CD4-positive, CD25-positive, alpha-beta regulatory T cell (primary cell): Measurements from ENCODE around the gene TNK2. TPM values are rescaled to one million over a fixed set of nuclear protein-coding genes. Genes with fewer than 3 reads are reported as not detected.

ENCODE experiments used
- ATAC-seq, 2 donors: fragments of 150-1000 bp; cut with Tn5 transposase; one replicate each; pipeline ENCODE4 v1.10.0; 2021; ENCODE audit warnings: low read depth in 2 of 2, moderate number of reproducible peaks in 2 of 2, moderate library complexity in 1 of 2
- DNase-seq, 3 donors: peaks; one replicate each; pipeline versions ENCODE4 v3.0.0 to v3.0.0-alpha.2; 2012 to 2022; ENCODE audit warnings: mixed read lengths in 1 of 3
- H3K27ac ChIP-seq: one replicate; pipeline ENCODE4 v1.7.0; 2013; ENCODE audit warnings: mild to moderate bottlenecking, low read length; ENCODE audit not compliant: insufficient read depth, poor library complexity, severe bottlenecking
- H3K27me3 ChIP-seq: one replicate; pipeline ENCODE4 v1.7.0; 2013; ENCODE audit warnings: low read length; ENCODE audit not compliant: control insufficient read depth, insufficient read depth
- H3K36me3 ChIP-seq: one replicate; pipeline ENCODE4 v1.7.0; 2013; ENCODE audit warnings: mild to moderate bottlenecking, low read length, moderate library complexity; ENCODE audit not compliant: control insufficient read depth, insufficient read depth
- H3K4me1 ChIP-seq: 2 replicates; pipeline ENCODE4 v1.7.0; 2013; ENCODE audit warnings: mild to moderate bottlenecking, low read length; ENCODE audit not compliant: insufficient read depth, control insufficient read depth, poor library complexity, severe bottlenecking
- H3K4me3 ChIP-seq: one replicate; pipeline ENCODE4 v1.7.0; 2013; ENCODE audit warnings: low read depth, mild to moderate bottlenecking, low read length, moderate library complexity
- H3K9me3 ChIP-seq, 2 experiments: 1 replicate in 1 of 2; 2 replicates in 1 of 2; pipeline ENCODE4 v1.7.0; 2013; ENCODE audit warnings: low read length in 2 of 2, mild to moderate bottlenecking in 1 of 2, moderate library complexity in 1 of 2; ENCODE audit not compliant: control insufficient read depth in 2 of 2
- H3K27ac Mint-ChIP-seq, 3 donors: one replicate each; pipeline ENCODE4 v1.8.0; 2020 to 2022; ENCODE audit warnings: mild to moderate bottlenecking in 3 of 3, mixed read lengths in 3 of 3, moderate library complexity in 2 of 3
- H3K27me3 Mint-ChIP-seq: one replicate; pipeline ENCODE4 v1.8.0; 2022; ENCODE audit warnings: mild to moderate bottlenecking, mixed read lengths
- H3K36me3 Mint-ChIP-seq: one replicate; pipeline ENCODE4 v1.8.0; 2020; ENCODE audit warnings: mixed read lengths
- H3K4me1 Mint-ChIP-seq, 4 donors: one replicate each; pipeline ENCODE4 v1.8.0; 2020 to 2022; ENCODE audit warnings: mixed read lengths in 4 of 4, mild to moderate bottlenecking in 1 of 4
- H3K4me3 Mint-ChIP-seq, 4 donors: one replicate each; pipeline ENCODE4 v1.8.0; 2020 to 2022; ENCODE audit warnings: mild to moderate bottlenecking in 4 of 4, mixed read lengths in 4 of 4, moderate library complexity in 3 of 4
- H3K9me3 Mint-ChIP-seq, 7 donors: one replicate each; pipeline ENCODE4 v1.8.0; 2020 to 2022; ENCODE audit warnings: mixed read lengths in 7 of 7, mild to moderate bottlenecking in 3 of 7, moderate library complexity in 2 of 7
- polyA plus RNA-seq, 4 donors: library from polyadenylated mRNA; unstranded; fragments of 300-500 nt; fragmentation: Illumina TruSeq; gene quantifications; one replicate each; pipeline ENCODE4 v1.2.3, GENCODE V29; 2021
- total RNA-seq: library from RNA; stranded (reverse); gene quantifications from one replicate; pipeline ENCODE4 v1.2.3, GENCODE V29; 2022

Gene TNK2
- total and polyA plus RNA-seq, 5 donors from 2014 or later: 0.93 to 139 (median 2.1) TPM

- H3K9me3 Mint-ChIP-seq: no peaks in the 10 kb centered on the region
Measured at GRCh38 chr3:195895861-195896360, 12.4 kb downstream of the TNK2 start.

DNA sequence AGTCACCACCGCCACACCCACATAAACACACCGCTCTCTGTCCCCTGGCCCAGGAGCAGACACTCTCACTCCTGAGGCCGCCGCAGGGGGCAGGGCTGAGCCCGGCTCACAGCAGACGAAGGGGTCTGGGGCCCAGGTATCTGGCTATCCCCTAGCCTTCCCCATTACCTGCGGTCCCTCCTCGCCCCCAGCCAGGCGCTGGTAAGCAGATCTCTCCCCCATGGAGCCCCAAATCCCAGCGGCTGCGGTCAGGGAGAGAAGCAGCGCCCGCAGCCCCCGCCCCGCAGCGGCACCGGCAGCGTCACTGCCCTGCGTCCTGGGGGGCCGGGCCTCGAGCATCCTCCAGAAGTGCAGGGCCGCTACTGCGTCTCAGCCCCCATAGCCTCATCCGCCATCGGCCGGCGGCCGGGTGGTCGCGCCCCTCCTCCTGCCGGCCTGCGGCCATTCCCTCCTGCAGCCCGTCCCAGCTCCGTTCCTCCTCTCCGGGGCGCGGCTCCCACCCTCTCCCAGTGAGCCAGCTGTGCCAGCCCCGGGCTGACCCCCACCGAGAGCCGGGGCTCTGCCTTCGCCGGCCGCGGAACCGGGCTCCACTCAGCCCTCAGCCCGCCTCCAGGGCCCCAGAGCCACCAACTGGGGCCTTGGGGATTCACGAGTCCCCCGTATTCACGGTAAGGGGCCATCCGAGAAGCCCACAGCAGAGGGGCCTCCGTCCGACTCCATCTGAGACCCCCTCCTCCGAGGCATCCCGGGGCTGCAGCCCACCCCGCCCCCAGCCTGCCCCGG lies 13.1 kb downstream of the TNK2 start:
- Mint-ChIP-seq H3K9me3 (no peaks in the 10 kb centered on the region), H3K36me3 (no peaks in the 10 kb centered on the region), H3K27me3 (no peaks in the 10 kb centered on the region), H3K27ac (peak overlapping the region; percentile 95 to 96 (median 95)), H3K4me1 (peaks cover 5 to 53% (median 34%) of the 10 kb centered on the region in 4 donors), H3K4me3 (peak overlapping the region; percentile 94 to 96 (median 94))
- ATAC-seq (peak; percentile 66 to 70), DNase-seq (peak; percentile 59 to 78 (median 72))
- no peaks in the 10 kb centered on the region for H3K9me3 ChIP-seq
- H3K36me3 ChIP-seq: no peaks in the 10 kb centered on the region
- H3K27ac ChIP-seq: peak overlapping the region; percentile 86
- H3K27me3 ChIP-seq: no peaks in the 10 kb centered on the region
- peaks cover 49% of the 10 kb centered on the region for H3K4me1 ChIP-seq
- H3K4me3 ChIP-seq: peak overlapping the region; percentile 68

More at GRCh38 chr3:195895861-195896360, 12.4 kb downstream of the TNK2 start:
- no peaks in the 10 kb centered on the region for H3K27me3 ChIP-seq
- peak; percentile 65 to 87 (median 76) for DNase-seq
- Mint-ChIP-seq H3K27ac (peak overlapping the region; percentile 90 to 97 (median 91)), H3K4me3 (peak overlapping the region; percentile 88 to 96 (median 94)), H3K27me3 (no peaks in the 10 kb centered on the region), H3K4me1 (peaks cover 5 to 56% (median 38%) of the 10 kb centered on the region in 4 donors), H3K36me3 (no peaks in the 10 kb centered on the region)
- no peaks in the 10 kb centered on the region for H3K36me3 ChIP-seq
- H3K4me3 ChIP-seq: peak overlapping the region; percentile 44
- H3K4me1 ChIP-seq: peaks cover 56% of the 10 kb centered on the region
- no peaks in the 10 kb centered on the region for H3K9me3 ChIP-seq
- H3K27ac ChIP-seq: peak overlapping the region; percentile 86
- ATAC-seq: peak; percentile 77 to 78

GRCh38 chr3:195893916-195894465 lies 14.4 kb downstream of the TNK2 start:
- H3K9me3 ChIP-seq: no peaks in the 10 kb centered on the region
- Mint-ChIP-seq H3K4me1 (peaks cover 5 to 45% (median 31%) of the 10 kb centered on the region in 4 donors), H3K9me3 (no peaks in the 10 kb centered on the region), H3K4me3 (peak overlapping the region; percentile 73 to 96 (median 94)), H3K27me3 (no peaks in the 10 kb centered on the region), H3K36me3 (no peaks in the 10 kb centered on the region), H3K27ac (peak overlapping the region in 2 of 3 donors; percentile 67 to 95)
- H3K4me3 ChIP-seq: no peak overlapping the region
- no peak for ATAC-seq
- H3K4me1 ChIP-seq: peaks cover 42% of the 10 kb centered on the region
- no peaks in the 10 kb centered on the region for H3K27me3 ChIP-seq
- DNase-seq: no peak
- no peaks in the 10 kb centered on the region for H3K36me3 ChIP-seq
- H3K27ac ChIP-seq: no peak overlapping the region

- H3K27me3 Mint-ChIP-seq: no peaks in the 10 kb centered on the region
- Histone ChIP-seq H3K27ac (no peak overlapping the region), H3K27me3 (no peaks in the 10 kb centered on the region), H3K4me3 (no peak overlapping the region), H3K9me3 (no peaks in the 10 kb centered on the region), H3K4me1 (peaks cover 42% of the 10 kb centered on the region), H3K36me3 (no peaks in the 10 kb centered on the region)
- DNase-seq (no peak), ATAC-seq (no peak)
- H3K27ac Mint-ChIP-seq: no peak overlapping the region
- peaks cover 5 to 47% (median 32%) of the 10 kb centered on the region in 4 donors for H3K4me1 Mint-ChIP-seq
- no peaks in the 10 kb centered on the region for H3K36me3 Mint-ChIP-seq
- peak overlapping the region in 1 of 4 donors; percentile 94 for H3K4me3 Mint-ChIP-seq
- no peaks in the 10 kb centered on the region for H3K9me3 Mint-ChIP-seq
Measured at GRCh38 chr3:195893516-195893915, 14.8 kb downstream of the TNK2 start.

DNA sequence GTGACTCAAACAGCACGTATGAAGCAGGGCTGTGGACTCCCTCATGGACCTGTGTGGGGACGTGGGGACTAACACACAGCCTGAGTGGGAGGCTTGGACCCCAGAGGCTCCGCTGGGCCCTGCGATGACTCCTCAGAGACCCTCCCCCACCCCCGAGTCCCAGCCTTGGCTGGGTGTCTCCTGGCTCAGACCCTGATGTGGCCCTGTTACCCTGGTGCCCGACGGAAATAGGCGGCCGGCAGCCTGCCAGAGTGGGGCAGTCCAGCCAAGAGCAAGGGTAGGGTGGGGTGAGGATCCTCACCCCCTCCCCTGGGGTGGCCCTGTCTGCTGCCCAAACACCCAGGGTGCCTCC lies 15.3 kb downstream of the TNK2 start:
- peaks cover 4% of the 10 kb centered on the region for H3K36me3 ChIP-seq
- Mint-ChIP-seq H3K9me3 (no peaks in the 10 kb centered on the region), H3K4me1 (peaks cover 5 to 42% (median 27%) of the 10 kb centered on the region in 4 donors), H3K27ac (no peak overlapping the region), H3K36me3 (peaks cover 1% of the 10 kb centered on the region), H3K27me3 (no peaks in the 10 kb centered on the region), H3K4me3 (no peak overlapping the region)
- DNase-seq (no peak), ATAC-seq (no peak)
- peaks cover 38% of the 10 kb centered on the region for H3K4me1 ChIP-seq
- no peaks in the 10 kb centered on the region for H3K27me3 ChIP-seq
- H3K4me3 ChIP-seq: no peak overlapping the region
- H3K27ac ChIP-seq: no peak overlapping the region
- H3K9me3 ChIP-seq: no peaks in the 10 kb centered on the region

- H3K27ac ChIP-seq: no peak overlapping the region
- Mint-ChIP-seq H3K4me3 (no peak overlapping the region), H3K27ac (no peak overlapping the region), H3K36me3 (peaks cover 6% of the 10 kb centered on the region), H3K4me1 (peaks cover 5 to 36% (median 23%) of the 10 kb centered on the region in 4 donors), H3K9me3 (no peaks in the 10 kb centered on the region), H3K27me3 (no peaks in the 10 kb centered on the region)
- no peaks in the 10 kb centered on the region for H3K27me3 ChIP-seq
- no peak overlapping the region for H3K4me3 ChIP-seq
- no peaks in the 10 kb centered on the region for H3K9me3 ChIP-seq
- ATAC-seq (no peak), DNase-seq (no peak)
- H3K4me1 ChIP-seq: peaks cover 34% of the 10 kb centered on the region
- H3K36me3 ChIP-seq: peaks cover 10% of the 10 kb centered on the region
Measured at GRCh38 chr3:195892105-195893043, 16.0 kb downstream of the TNK2 start.

GRCh38 chr3:195891431-195892104 lies 16.8 kb downstream of the TNK2 start:
- Histone ChIP-seq H3K27ac (no peak overlapping the region), H3K4me1 (peaks cover 26% of the 10 kb centered on the region), H3K9me3 (no peaks in the 10 kb centered on the region), H3K36me3 (peaks cover 11% of the 10 kb centered on the region), H3K4me3 (no peak overlapping the region), H3K27me3 (no peaks in the 10 kb centered on the region)
- H3K27ac Mint-ChIP-seq: peak overlapping the region in 2 of 3 donors; percentile 36 to 43
- H3K9me3 Mint-ChIP-seq: no peaks in the 10 kb centered on the region
- peaks cover 5 to 28% (median 19%) of the 10 kb centered on the region in 4 donors for H3K4me1 Mint-ChIP-seq
- no peaks in the 10 kb centered on the region for H3K27me3 Mint-ChIP-seq
- ATAC-seq (no peak), DNase-seq (no peak)
- no peak overlapping the region for H3K4me3 Mint-ChIP-seq
- peaks cover 6% of the 10 kb centered on the region for H3K36me3 Mint-ChIP-seq
